CD14-positive monocyte (primary cell): ENCODE data around the gene CHCHD6. TPM values are rescaled to one million over a fixed set of nuclear protein-coding genes. Genes with fewer than 3 reads are reported as not detected.

ENCODE experiments used
- DNase-seq, 3 donors: peaks; one replicate each; pipeline ENCODE4 v3.0.0-alpha.2; 2011 to 2022
- H2AFZ ChIP-seq: 2 replicates; pipeline ENCODE4 v1.6.0; 2012; ENCODE audit warnings: mild to moderate bottlenecking, low read depth, low read length, inconsistent platforms; ENCODE audit not compliant: insufficient read depth, poor library complexity, severe bottlenecking
- H3K27ac ChIP-seq, 2 donors: 1 replicate in 1 of 2; 2 replicates in 1 of 2; pipeline ENCODE4 v1.5.1; 2012 to 2013; ENCODE audit warnings: low read length in 2 of 2, control low read depth in 1 of 2, inconsistent platforms in 1 of 2, low read depth in 1 of 2, mild to moderate bottlenecking in 1 of 2
- H3K27me3 ChIP-seq, 2 donors: one replicate each; pipeline versions ENCODE4 v1.6.0 to v1.6.1; 2011 to 2013; ENCODE audit warnings: low read length in 2 of 2; ENCODE audit not compliant: control insufficient read depth in 2 of 2, insufficient read depth in 2 of 2
- H3K36me3 ChIP-seq, 2 donors: replicated peaks in 1 of 2; 1 replicate in 1 of 2; 2 replicates in 1 of 2; pipeline versions ENCODE4 v1.5.1 to v1.6.1; 2012 to 2013; ENCODE audit warnings: low read length in 2 of 2, control low read depth in 1 of 2, inconsistent platforms in 1 of 2, mild to moderate bottlenecking in 1 of 2; ENCODE audit not compliant: insufficient read depth in 2 of 2, control insufficient read depth in 1 of 2
- H3K4me1 ChIP-seq, 2 donors: 1 replicate in 1 of 2; 2 replicates in 1 of 2; pipeline versions ENCODE4 v1.5.1 to v1.6.1; 2012 to 2013; ENCODE audit warnings: low read length in 2 of 2, control low read depth in 1 of 2, inconsistent platforms in 1 of 2, mild to moderate bottlenecking in 1 of 2, moderate library complexity in 1 of 2; ENCODE audit not compliant: insufficient read depth in 2 of 2, control insufficient read depth in 1 of 2
- H3K4me2 ChIP-seq: replicated peaks from 2 replicates; pipeline ENCODE3; 2012; ENCODE audit warnings: low read length, moderate library complexity, mild to moderate bottlenecking; ENCODE audit not compliant: poor library complexity, severe bottlenecking; ENCODE audit errors: extremely low read depth
- H3K4me3 ChIP-seq, 3 experiments: fragments of 200-600 bp in 1 of 3; sonication (generic) in 1 of 3; replicated peaks in 1 of 3; 1 replicate in 2 of 3; 2 replicates in 1 of 3; pipeline ENCODE4 v1.5.1; 2011 to 2013; ENCODE audit warnings: low read length in 3 of 3, mild to moderate bottlenecking in 3 of 3, control low read depth in 2 of 3, low read depth in 2 of 3, inconsistent platforms in 1 of 3, moderate library complexity in 1 of 3
- H3K79me2 ChIP-seq: 2 replicates; pipeline ENCODE4 v1.6.0; 2012; ENCODE audit warnings: mild to moderate bottlenecking, control low read depth, inconsistent platforms, low read length, moderate library complexity; ENCODE audit not compliant: insufficient read depth
- H3K9ac ChIP-seq: 2 replicates; pipeline ENCODE4 v1.6.0; 2017; ENCODE audit warnings: low read length, mild to moderate bottlenecking; ENCODE audit not compliant: insufficient read depth, poor library complexity, severe bottlenecking
- H3K9me3 ChIP-seq, 2 donors: replicated peaks in 1 of 2; 1 replicate in 1 of 2; 2 replicates in 1 of 2; pipeline versions ENCODE4 v1.5.1 to v1.6.1; 2012 to 2013; ENCODE audit warnings: low read length in 2 of 2, control low read depth in 1 of 2; ENCODE audit not compliant: control insufficient read depth in 1 of 2, insufficient read depth in 1 of 2
- H4K20me1 ChIP-seq: 2 replicates; pipeline ENCODE4 v1.6.0; 2012; ENCODE audit warnings: mild to moderate bottlenecking, low read length, control low read depth, moderate library complexity; ENCODE audit not compliant: insufficient read depth
- H3K27ac Mint-ChIP-seq, 7 donors: one replicate each; pipeline ENCODE4 v1.8.0; 2020; ENCODE audit warnings: mild to moderate bottlenecking in 7 of 7, mixed read lengths in 7 of 7, moderate library complexity in 6 of 7, inconsistent platforms in 2 of 7
- H3K27me3 Mint-ChIP-seq, 3 donors: one replicate each; pipeline ENCODE4 v1.8.0; 2021 to 2022; ENCODE audit warnings: low read depth in 3 of 3, mild to moderate bottlenecking in 3 of 3, mixed read lengths in 3 of 3, moderate library complexity in 3 of 3, inconsistent platforms in 1 of 3
- H3K36me3 Mint-ChIP-seq, 2 donors: one replicate each; pipeline ENCODE4 v1.8.0; 2020; ENCODE audit warnings: mixed read lengths in 2 of 2, inconsistent platforms in 1 of 2, mild to moderate bottlenecking in 1 of 2
- H3K4me1 Mint-ChIP-seq: one replicate; pipeline ENCODE4 v1.8.0; 2020; ENCODE audit warnings: mild to moderate bottlenecking, mixed read lengths
- H3K4me3 Mint-ChIP-seq, 2 donors: one replicate each; pipeline ENCODE4 v1.8.0; 2020; ENCODE audit warnings: mild to moderate bottlenecking in 2 of 2, mixed read lengths in 2 of 2, moderate library complexity in 1 of 2
- H3K9me3 Mint-ChIP-seq, 7 donors: one replicate each; pipeline ENCODE4 v1.8.0; 2020 to 2022; ENCODE audit warnings: mixed read lengths in 7 of 7, mild to moderate bottlenecking in 6 of 7, moderate library complexity in 6 of 7, inconsistent platforms in 2 of 7
- CTCF ChIP-seq: fragments of 200-600 bp; IDR thresholded peaks from one replicate; pipeline ENCODE4 v1.8.0; 2022; ENCODE audit warnings: antibody characterized with exemption, mild to moderate bottlenecking
- WGBS: methylation state at CpG from one replicate; pipeline ENCODE4 v1.1.5; 2013; ENCODE audit warnings: missing lambda C conversion rate; ENCODE audit not compliant: insufficient coverage; 5-methylcytosine and 5-hydroxymethylcytosine counted together
- intact Hi-C, 2 donors: fragments of 100-400 bp; cut with micrococcal nuclease; formaldehyde crosslinking; loops; one replicate each; pipeline versions ENCODE4 v1.15.0 to v1.15.1; 2023
- polyA plus RNA-seq, 3 donors: library from polyadenylated mRNA; depleted of rRNA in 1 of 3; unstranded in 2 of 3; stranded (reverse) in 1 of 3; fragments of 300-500 nt in 2 of 3; fragments of >200 nt in 1 of 3; fragmentation: Illumina TruSeq in 2 of 3; gene quantifications; 1 replicate in 2 of 3; 2 replicates in 1 of 3; pipeline ENCODE4 v1.2.3, GENCODE V29; 2012 to 2021

CHCHD6 gene
- polyA plus RNA-seq, 3 donors, result 1.1 to 1.8 (median 1.8) TPM

- Histone ChIP-seq H3K4me3 (no peak overlapping the region), H3K79me2 (no peaks in the 10 kb centered on the region), H3K27ac (no peak overlapping the region), H3K9me3 (no peaks in the 10 kb centered on the region), H3K36me3 (no peaks in the 10 kb centered on the region), H3K9ac (no peak overlapping the region), H3K4me1 (no peaks in the 10 kb centered on the region), H2AFZ (no peak overlapping the region), H3K4me2 (no peak overlapping the region), H4K20me1 (no peaks in the 10 kb centered on the region), H3K27me3 (no peaks in the 10 kb centered on the region)
- H3K4me3 Mint-ChIP-seq, result no peak overlapping the region
- H3K9me3 Mint-ChIP-seq, result peaks cover 0 to 3% (median 0%) of the 10 kb centered on the region in 7 donors
- no peak for TF ChIP-seq CTCF
- H3K36me3 Mint-ChIP-seq, result no peaks in the 10 kb centered on the region
- H3K27ac Mint-ChIP-seq, result no peak overlapping the region
- peaks cover 0 to 1% (median 0%) of the 10 kb centered on the region in 3 donors for H3K27me3 Mint-ChIP-seq
- WGBS, result 86% methylated on average over 12 of the region's 23 CpGs
- H3K4me1 Mint-ChIP-seq, result no peaks in the 10 kb centered on the region
- DNase-seq, result no peak
- intact Hi-C loops, result no loop called here
Observed at GRCh38 chr3:127001486-127002194, 297.6 kb downstream of the CHCHD6 start.

GRCh38 chr3:127002195-127003174 is 298.4 kb downstream of the CHCHD6 start:
- H3K4me3 ChIP-seq, result no peak overlapping the region
- Mint-ChIP-seq H3K27ac (peak overlapping the region in 1 of 7 donors; percentile 28), H3K4me1 (no peaks in the 10 kb centered on the region), H3K27me3 (peaks cover 0 to 1% (median 0%) of the 10 kb centered on the region in 3 donors), H3K9me3 (peaks cover 0 to 3% (median 0%) of the 10 kb centered on the region in 7 donors), H3K36me3 (no peaks in the 10 kb centered on the region), H3K4me3 (no peak overlapping the region)
- intact Hi-C loops, result no loop called here
- H2AFZ ChIP-seq, result no peak overlapping the region
- H3K4me2 ChIP-seq, result no peak overlapping the region
- no peaks in the 10 kb centered on the region for H3K27me3 ChIP-seq
- no peaks in the 10 kb centered on the region for H3K79me2 ChIP-seq
- DNase-seq, result no peak
- no peak overlapping the region for H3K9ac ChIP-seq
- 94% methylated on average over 14 of the region's 26 CpGs for WGBS
- no peak for TF ChIP-seq CTCF
- no peak overlapping the region for H3K27ac ChIP-seq
- H4K20me1 ChIP-seq, result no peaks in the 10 kb centered on the region
- no peaks in the 10 kb centered on the region for H3K9me3 ChIP-seq
- H3K36me3 ChIP-seq, result no peaks in the 10 kb centered on the region
- H3K4me1 ChIP-seq, result no peaks in the 10 kb centered on the region
